ENCODE data around the gene MARCHF10.
"Not testable (repeated sequence)": the region's sequence is repeated elsewhere in the genome, so short reads cannot be mapped to it uniquely, and the experiment has no call there.

MARCHF10 gene, protein sequence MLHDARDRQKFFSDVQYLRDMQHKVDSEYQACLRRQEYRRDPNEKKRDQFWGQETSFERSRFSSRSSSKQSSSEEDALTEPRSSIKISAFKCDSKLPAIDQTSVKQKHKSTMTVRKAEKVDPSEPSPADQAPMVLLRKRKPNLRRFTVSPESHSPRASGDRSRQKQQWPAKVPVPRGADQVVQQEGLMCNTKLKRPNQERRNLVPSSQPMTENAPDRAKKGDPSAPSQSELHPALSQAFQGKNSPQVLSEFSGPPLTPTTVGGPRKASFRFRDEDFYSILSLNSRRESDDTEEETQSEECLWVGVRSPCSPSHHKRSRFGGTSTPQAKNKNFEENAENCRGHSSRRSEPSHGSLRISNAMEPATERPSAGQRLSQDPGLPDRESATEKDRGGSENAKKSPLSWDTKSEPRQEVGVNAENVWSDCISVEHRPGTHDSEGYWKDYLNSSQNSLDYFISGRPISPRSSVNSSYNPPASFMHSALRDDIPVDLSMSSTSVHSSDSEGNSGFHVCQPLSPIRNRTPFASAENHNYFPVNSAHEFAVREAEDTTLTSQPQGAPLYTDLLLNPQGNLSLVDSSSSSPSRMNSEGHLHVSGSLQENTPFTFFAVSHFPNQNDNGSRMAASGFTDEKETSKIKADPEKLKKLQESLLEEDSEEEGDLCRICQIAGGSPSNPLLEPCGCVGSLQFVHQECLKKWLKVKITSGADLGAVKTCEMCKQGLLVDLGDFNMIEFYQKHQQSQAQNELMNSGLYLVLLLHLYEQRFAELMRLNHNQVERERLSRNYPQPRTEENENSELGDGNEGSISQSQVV

DNA sequence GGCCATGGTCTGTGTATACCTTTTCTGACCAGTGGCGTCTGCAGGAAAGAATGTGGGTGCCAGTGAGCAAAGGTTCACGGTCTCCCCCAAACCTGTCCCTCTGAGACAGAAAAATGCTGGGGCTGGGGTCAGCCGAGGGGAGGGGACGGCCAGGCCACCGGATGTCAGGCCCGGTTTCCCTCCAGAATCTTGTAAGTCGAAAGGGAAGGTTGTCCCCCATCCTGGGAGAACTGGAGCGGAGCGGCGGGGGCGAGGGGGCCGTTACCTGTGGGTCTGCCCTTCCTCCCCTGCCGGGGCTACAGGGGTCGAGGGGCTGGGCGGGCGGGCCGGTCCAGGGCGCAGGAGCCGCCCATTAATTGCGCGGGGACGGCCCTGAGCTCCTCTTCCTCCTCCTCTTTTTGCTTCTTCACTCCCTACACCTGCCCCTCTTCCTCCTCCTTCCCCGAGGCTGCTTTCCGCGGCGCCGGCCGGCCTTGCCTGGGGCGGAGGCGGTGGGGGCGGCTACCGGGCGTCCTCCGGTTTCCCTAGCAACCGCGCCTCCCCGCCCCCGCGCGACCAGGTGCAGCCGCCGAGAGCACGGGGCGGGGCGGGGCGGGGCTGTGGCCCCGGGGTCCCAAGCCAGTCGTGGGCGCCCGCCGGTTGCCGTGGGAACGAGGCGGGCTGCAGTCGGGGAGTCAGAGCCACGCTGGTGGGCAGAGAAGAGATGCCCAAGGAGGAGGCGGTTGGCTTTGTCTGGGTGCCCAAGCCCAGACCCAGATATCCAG, at the start of gene MARCHF10:
TSS of gene MARCHF10 (minus strand) at position 503 of the 764 bp plus-strand sequence. CDS start 6,579 bp downstream, outside the sequence.
- H3K4me1 ChIP-seq (ENCODE audit: control insufficient read depth, insufficient read depth, low read length) = peaks cover 6% of the 10 kb centered on the region
- peaks cover 6% of the 10 kb centered on the region for H3K27me3 ChIP-seq (ENCODE audit: control insufficient read depth, insufficient read depth, low read length)
- H3K36me3 ChIP-seq (ENCODE audit: control insufficient read depth, insufficient read depth, low read length) = no peaks in the 10 kb centered on the region
- no peak within 1 kb of the TSS for H3K9ac ChIP-seq (ENCODE audit: low read length)
- H3K4me3 ChIP-seq (ENCODE audit: low read length) = no peak within 1 kb of the TSS
- H3K9me3 ChIP-seq (ENCODE audit: control insufficient read depth, low read length) = no peaks in the 10 kb centered on the region

DNA sequence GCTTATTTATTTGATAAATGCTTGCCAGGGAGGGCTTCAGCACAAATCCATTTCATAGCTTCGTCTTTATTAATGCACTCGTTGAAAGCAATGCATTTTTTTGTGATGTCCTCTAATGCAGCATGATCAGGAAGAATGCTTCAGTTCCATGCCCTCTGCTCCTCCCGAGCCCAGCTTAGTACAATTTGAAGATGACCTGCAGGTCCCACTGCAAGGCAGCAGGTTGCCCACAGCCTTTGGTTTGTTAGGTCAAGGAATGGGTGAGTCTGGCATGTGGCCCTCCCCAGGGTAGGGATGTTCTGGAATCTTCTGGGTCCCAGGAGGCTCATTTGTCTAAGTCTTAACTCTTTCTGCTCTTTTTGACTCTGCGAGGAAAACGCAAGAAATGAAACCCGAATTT, 49.4 kb upstream of the MARCHF10 start:
- no peaks in the 10 kb centered on the region for H3K27me3 ChIP-seq (ENCODE audit: control insufficient read depth, insufficient read depth, low read length)
- no peaks in the 10 kb centered on the region for H3K36me3 ChIP-seq (ENCODE audit: control insufficient read depth, insufficient read depth, low read length)
- H3K4me3 ChIP-seq (ENCODE audit: low read length) = no peak overlapping the region
- H3K9me3 ChIP-seq (ENCODE audit: control insufficient read depth, low read length) = no peaks in the 10 kb centered on the region
- no peak overlapping the region for H3K9ac ChIP-seq (ENCODE audit: low read length)
- H3K4me1 ChIP-seq (ENCODE audit: control insufficient read depth, insufficient read depth, low read length) = no peaks in the 10 kb centered on the region

DNA sequence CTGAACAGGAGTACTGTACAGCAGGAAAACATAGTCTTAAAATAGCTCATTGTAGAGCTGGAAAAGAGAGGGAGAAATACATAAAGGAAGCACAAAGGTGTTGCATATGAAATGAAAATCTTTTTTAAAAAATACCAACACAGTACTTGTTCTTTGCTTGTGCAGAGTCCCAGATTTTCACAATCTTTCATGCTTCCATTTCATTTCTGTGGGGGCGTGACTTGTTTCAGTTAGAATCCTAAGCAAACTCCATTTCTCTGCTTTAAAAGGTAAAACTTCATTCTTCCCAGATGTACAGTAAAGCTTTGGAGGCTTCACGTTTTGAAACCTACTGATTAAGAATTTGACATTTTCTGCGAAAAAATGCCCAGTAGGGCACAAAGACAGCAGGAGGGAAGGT, 48.5 kb upstream of the MARCHF10 start:
- H3K4me3 ChIP-seq (ENCODE audit: low read length) = no peak overlapping the region
- H3K9ac ChIP-seq (ENCODE audit: low read length) = no peak overlapping the region

DNA sequence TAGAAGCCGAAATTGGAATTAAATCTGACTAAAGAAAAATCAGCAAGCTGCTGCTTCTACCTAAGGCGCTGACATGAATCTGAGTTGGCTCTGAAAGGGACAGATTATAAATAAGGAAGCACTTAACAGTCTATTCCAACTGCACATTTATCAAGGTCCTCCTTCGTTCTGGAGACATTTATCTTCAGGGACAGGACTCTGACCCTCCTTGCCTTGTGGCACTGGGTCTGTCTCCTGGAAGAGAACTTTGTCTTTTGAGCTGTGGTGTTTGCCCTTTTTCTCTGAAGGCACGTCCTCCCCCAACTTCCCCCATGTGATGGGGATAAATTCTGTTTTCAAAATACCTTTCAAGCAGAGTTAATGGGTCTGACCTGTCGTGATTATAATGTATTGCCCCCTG, 47.0 kb upstream of the MARCHF10 start:
- Histone ChIP-seq H3K4me1 (ENCODE audit: control insufficient read depth, insufficient read depth, low read length) (no peaks in the 10 kb centered on the region), H3K4me3 (ENCODE audit: low read length) (no peak overlapping the region), H3K9me3 (ENCODE audit: control insufficient read depth, low read length) (no peaks in the 10 kb centered on the region), H3K9ac (ENCODE audit: low read length) (no peak overlapping the region), H3K27me3 (ENCODE audit: control insufficient read depth, insufficient read depth, low read length) (no peaks in the 10 kb centered on the region), H3K36me3 (ENCODE audit: control insufficient read depth, insufficient read depth, low read length) (no peaks in the 10 kb centered on the region)

More for the DNA sequence above, 48.5 kb upstream of the MARCHF10 start:
- no peaks in the 10 kb centered on the region for H3K36me3 ChIP-seq (ENCODE audit: control insufficient read depth, insufficient read depth, low read length)
- no peaks in the 10 kb centered on the region for H3K4me1 ChIP-seq (ENCODE audit: control insufficient read depth, insufficient read depth, low read length)
- H3K27me3 ChIP-seq (ENCODE audit: control insufficient read depth, insufficient read depth, low read length) = no peaks in the 10 kb centered on the region
- H3K9me3 ChIP-seq (ENCODE audit: control insufficient read depth, low read length) = no peaks in the 10 kb centered on the region

DNA sequence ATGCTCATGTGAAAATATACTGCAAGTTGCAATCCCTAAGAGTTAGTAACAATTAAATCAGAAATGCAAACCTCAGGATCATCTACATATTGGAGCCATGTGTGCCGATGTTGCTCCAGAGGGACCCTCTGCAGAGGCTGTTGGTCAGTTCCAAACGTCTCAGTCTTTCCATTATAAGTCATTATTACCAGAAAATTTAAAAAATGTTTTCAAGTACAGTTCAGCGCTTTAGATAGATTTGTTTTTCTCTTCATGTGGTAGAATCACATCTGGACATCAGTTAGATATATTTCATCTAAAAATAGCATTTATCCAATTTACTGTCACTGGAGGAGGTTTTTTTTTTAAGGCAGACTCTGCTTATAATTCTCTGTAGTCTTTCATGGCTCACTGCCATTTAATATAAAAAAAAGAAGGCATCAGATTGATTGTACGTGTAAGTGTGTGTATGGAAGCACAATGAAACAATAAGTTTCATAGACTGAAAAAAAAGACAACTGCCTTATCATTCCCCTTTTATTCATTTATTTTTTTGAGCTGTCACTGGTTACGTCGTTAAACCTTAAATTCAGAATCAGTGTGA, 46.1 kb upstream of the MARCHF10 start:
- H3K27me3 ChIP-seq (ENCODE audit: control insufficient read depth, insufficient read depth, low read length) = no peaks in the 10 kb centered on the region
- no peak overlapping the region for H3K4me3 ChIP-seq (ENCODE audit: low read length)

DNA sequence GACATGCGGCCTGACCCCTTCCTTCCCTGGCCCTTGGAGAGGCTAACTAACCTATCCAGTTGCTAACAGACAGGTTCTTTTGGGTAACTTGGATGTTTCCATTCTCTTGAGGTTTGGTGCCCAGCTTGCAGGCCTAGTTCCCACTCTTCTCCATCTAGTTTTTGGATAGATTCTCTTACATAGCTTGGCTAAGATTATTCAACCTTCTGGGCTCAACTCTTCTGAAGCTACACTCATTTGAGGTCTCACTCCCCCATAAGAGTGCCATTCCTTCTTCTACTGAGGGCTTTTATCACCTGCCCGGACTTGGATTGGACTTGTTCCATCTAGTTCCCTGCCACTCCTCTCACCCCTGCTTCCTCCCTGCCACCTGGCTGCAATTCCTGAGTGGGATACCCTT, 44.1 kb upstream of the MARCHF10 start:
- H3K4me1 ChIP-seq (ENCODE audit: control insufficient read depth, insufficient read depth, low read length) = no peaks in the 10 kb centered on the region
- H3K9me3 ChIP-seq (ENCODE audit: control insufficient read depth, low read length) = no peaks in the 10 kb centered on the region
- no peaks in the 10 kb centered on the region for H3K36me3 ChIP-seq (ENCODE audit: control insufficient read depth, insufficient read depth, low read length)
- no peak overlapping the region for H3K9ac ChIP-seq (ENCODE audit: low read length)
- H3K4me3 ChIP-seq (ENCODE audit: low read length) = no peak overlapping the region
- H3K27me3 ChIP-seq (ENCODE audit: control insufficient read depth, insufficient read depth, low read length) = no peaks in the 10 kb centered on the region

More for the DNA sequence above, 46.1 kb upstream of the MARCHF10 start:
- Histone ChIP-seq H3K9me3 (ENCODE audit: control insufficient read depth, low read length) (no peaks in the 10 kb centered on the region), H3K36me3 (ENCODE audit: control insufficient read depth, insufficient read depth, low read length) (no peaks in the 10 kb centered on the region), H3K4me1 (ENCODE audit: control insufficient read depth, insufficient read depth, low read length) (no peaks in the 10 kb centered on the region), H3K9ac (ENCODE audit: low read length) (no peak overlapping the region)

DNA sequence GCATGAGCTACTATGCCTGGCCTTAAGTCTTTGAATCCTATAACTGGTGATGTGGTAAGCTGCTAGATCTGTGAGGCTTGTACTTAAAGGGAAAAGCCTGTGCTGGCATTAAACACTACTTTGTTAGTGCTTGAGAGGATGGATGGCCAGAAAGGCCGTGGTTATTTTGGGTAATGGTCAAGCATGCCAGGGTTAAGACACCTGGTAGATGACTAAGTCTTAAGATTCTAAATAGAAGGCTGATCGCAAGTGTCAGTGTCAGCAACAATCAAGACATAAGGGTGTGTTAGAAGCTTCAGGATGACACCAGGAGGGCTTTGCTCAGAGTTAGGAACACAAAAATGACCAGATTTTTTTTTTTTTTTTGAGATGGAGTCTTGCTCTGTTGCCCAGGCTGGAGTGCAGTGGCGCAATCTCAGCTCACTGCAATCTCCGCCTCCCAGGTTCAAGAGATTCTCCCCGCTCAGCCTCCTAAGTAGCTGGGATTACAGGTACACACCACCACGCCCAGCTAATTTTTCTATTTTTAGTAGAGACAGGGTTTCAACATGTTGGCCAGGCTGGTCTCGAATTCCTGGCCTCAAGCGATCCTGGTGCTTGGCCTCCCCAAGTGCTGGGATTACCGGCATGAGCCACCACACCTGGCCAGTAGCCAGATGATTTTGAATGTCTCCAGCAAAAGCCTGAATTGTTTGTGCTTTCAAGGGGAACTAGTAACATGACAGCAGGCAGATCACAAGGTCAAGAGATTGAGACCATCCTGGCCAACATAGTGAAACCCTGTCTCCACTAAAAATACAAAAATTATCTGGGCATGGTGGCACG, 41.7 kb upstream of the MARCHF10 start:
- not testable (repeated sequence) for H3K27me3 ChIP-seq (ENCODE audit: control insufficient read depth, insufficient read depth, low read length); H3K9me3 ChIP-seq (ENCODE audit: control insufficient read depth, low read length); H3K4me1 ChIP-seq (ENCODE audit: control insufficient read depth, insufficient read depth, low read length); H3K4me3 ChIP-seq (ENCODE audit: low read length); H3K9ac ChIP-seq (ENCODE audit: low read length); H3K36me3 ChIP-seq (ENCODE audit: control insufficient read depth, insufficient read depth, low read length)

DNA sequence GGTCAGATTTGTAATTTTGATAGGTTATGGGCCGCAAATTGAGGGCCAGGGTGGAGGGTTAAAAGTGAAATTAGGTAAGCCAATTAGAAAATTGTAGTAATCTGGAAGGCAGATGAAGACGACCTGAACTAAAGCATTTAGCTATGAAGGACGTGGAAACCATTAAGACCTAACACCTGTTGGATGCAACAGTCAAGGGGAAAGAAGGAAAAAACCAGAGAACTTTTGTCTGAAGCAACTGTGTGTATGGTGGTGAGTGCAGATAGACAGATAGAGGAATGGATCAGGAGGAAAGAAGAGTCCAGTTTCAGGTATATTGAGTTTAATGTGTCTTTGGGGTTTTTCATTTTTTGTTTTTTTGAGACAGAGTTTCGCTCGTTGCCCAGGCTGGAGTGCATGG, 40.2 kb upstream of the MARCHF10 start:
- Histone ChIP-seq H3K27me3 (ENCODE audit: control insufficient read depth, insufficient read depth, low read length) (no peaks in the 10 kb centered on the region), H3K4me1 (ENCODE audit: control insufficient read depth, insufficient read depth, low read length) (no peaks in the 10 kb centered on the region), H3K4me3 (ENCODE audit: low read length) (no peak overlapping the region), H3K9me3 (ENCODE audit: control insufficient read depth, low read length) (no peaks in the 10 kb centered on the region), H3K36me3 (ENCODE audit: control insufficient read depth, insufficient read depth, low read length) (no peaks in the 10 kb centered on the region), H3K9ac (ENCODE audit: low read length) (no peak overlapping the region)

DNA sequence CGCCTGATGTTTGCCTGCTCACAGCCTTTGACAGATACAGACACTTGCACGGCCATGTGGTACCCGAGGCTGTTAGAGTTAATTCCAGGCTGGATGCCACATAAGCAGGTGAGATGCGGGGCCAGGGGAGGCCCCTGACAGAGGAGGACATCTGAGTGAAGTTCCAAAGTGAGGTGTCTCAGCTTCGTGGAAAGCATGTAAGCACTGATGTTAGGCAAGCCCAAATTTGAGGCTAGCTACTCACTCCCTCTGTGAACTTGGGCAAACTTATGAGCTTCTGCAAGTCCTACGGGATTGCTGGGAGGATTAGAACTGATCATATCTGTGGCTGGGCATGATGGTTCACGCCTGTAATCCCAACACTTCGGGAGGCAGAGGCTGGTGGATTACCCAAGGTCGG, 39.3 kb upstream of the MARCHF10 start:
- Histone ChIP-seq H3K4me1 (ENCODE audit: control insufficient read depth, insufficient read depth, low read length) (no peaks in the 10 kb centered on the region), H3K36me3 (ENCODE audit: control insufficient read depth, insufficient read depth, low read length) (no peaks in the 10 kb centered on the region), H3K9me3 (ENCODE audit: control insufficient read depth, low read length) (no peaks in the 10 kb centered on the region), H3K27me3 (ENCODE audit: control insufficient read depth, insufficient read depth, low read length) (no peaks in the 10 kb centered on the region), H3K4me3 (ENCODE audit: low read length) (no peak overlapping the region), H3K9ac (ENCODE audit: low read length) (no peak overlapping the region)

DNA sequence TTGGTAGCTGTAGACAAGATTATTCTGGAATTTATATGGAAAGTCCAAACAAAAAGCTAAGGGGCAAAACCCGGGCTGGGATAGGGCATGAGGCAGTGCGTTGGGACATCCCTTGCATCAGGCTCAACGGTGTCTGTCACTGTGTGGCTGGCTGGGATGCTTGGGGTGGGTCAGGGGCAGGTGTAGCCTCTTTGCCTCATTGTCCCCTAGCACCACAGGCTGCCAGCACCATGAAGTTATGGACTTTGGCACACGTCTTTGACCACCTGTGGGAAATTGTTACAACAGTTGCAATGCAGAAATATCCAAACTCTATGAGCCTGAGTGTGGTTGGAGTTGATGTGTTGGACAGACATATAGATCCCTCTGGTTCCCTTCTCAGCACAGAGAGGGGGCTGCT, 32.8 kb upstream of the MARCHF10 start:
- no peaks in the 10 kb centered on the region for H3K27me3 ChIP-seq (ENCODE audit: control insufficient read depth, insufficient read depth, low read length)
- no peak overlapping the region for H3K9ac ChIP-seq (ENCODE audit: low read length)
- H3K4me3 ChIP-seq (ENCODE audit: low read length) = no peak overlapping the region
- no peaks in the 10 kb centered on the region for H3K9me3 ChIP-seq (ENCODE audit: control insufficient read depth, low read length)
- H3K4me1 ChIP-seq (ENCODE audit: control insufficient read depth, insufficient read depth, low read length) = no peaks in the 10 kb centered on the region
- H3K36me3 ChIP-seq (ENCODE audit: control insufficient read depth, insufficient read depth, low read length) = no peaks in the 10 kb centered on the region

DNA sequence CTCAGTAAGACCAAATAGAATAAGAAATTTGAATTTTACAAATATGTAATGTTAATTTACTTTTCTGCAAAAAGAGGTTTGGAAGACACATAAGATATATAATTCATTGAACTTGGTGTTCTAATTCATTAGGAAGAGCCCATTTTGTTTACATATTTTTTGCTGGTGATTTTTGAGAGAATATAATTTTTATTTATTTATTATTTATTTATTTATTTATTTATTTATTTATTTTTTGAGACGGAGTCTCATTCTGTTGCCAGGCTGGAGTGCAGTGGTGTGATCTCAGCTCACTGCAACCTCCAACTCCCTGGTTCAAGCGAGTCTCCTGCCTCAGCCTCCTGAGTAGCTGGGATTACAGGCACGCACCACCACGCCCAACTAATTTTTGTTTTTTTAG, 25.7 kb upstream of the MARCHF10 start:
- not testable (repeated sequence) for H3K4me3 ChIP-seq (ENCODE audit: low read length); H3K4me1 ChIP-seq (ENCODE audit: control insufficient read depth, insufficient read depth, low read length); H3K36me3 ChIP-seq (ENCODE audit: control insufficient read depth, insufficient read depth, low read length); H3K27me3 ChIP-seq (ENCODE audit: control insufficient read depth, insufficient read depth, low read length); H3K9ac ChIP-seq (ENCODE audit: low read length); H3K9me3 ChIP-seq (ENCODE audit: control insufficient read depth, low read length)

All from mucosa of stomach (tissue), 1 donor.